NCI-H2107 (cell line): ENCODE results near the gene FAM9C.
"Not testable (repeated sequence)": the region's sequence is repeated elsewhere in the genome, so short reads cannot be mapped to it uniquely, and the experiment has no call there.

Source experiments
- DNase-seq: peaks from one replicate; lab custom pipeline; 2025; lab: John Stamatoyannopoulos, UW

FAM9C gene

GRCh38 chrX:13044441-13044840, at the start of gene FAM9C:
Gene FAM9C, minus strand, starts transcription at chrX:13044620. Its CDS starts 831 bp downstream, at chrX:13043789.
- DNase-seq: no peak

DNA sequence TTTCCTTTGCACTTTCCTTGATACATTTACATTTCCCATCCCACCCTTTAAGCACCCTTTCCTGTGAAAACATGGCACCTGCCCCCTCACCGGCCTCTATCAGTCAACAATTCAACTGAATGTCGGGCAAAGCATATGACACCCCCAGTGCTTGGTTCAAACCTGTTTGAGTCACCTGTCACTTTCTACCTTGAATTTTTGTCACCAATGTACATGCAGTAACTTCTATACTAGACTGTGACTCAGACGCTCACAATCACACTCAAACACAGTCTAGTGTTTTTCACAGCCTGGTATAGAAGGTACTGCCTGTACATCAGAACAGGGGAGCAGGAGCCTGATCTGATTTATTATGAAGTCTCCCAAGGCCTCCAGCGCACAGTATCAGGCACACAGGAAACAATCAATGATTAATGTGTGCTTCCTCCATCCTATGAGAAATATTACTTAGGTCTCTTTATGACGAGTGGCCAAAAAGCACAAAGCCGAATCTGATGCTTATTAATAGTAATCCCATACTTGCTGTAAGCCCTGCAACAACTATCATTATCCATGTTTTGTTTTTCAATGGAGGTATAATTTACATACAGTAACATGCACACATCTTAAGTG, 49.2 kb upstream of the FAM9C start:
- no peak for DNase-seq

GRCh38 chrX:13092455-13092941, 48.1 kb upstream of the FAM9C start:
- no peak for DNase-seq

- DNase-seq: no peak
Measured at GRCh38 chrX:13091111-13091765, 46.8 kb upstream of the FAM9C start.

- peak; percentile 6 for DNase-seq
Measured at GRCh38 chrX:13090339-13091110, 46.1 kb upstream of the FAM9C start.

- no peak for DNase-seq
Measured at GRCh38 chrX:13090027-13090338, 45.6 kb upstream of the FAM9C start.

- DNase-seq: no peak
Measured at GRCh38 chrX:13088156-13088487, 43.7 kb upstream of the FAM9C start.

- no peak for DNase-seq
Measured at GRCh38 chrX:13087322-13088155, 43.1 kb upstream of the FAM9C start.

- not testable (repeated sequence) for DNase-seq
Measured at GRCh38 chrX:13086793-13087321, 42.4 kb upstream of the FAM9C start.

GRCh38 chrX:13086076-13086475, 41.7 kb upstream of the FAM9C start:
- no peak for DNase-seq

DNA sequence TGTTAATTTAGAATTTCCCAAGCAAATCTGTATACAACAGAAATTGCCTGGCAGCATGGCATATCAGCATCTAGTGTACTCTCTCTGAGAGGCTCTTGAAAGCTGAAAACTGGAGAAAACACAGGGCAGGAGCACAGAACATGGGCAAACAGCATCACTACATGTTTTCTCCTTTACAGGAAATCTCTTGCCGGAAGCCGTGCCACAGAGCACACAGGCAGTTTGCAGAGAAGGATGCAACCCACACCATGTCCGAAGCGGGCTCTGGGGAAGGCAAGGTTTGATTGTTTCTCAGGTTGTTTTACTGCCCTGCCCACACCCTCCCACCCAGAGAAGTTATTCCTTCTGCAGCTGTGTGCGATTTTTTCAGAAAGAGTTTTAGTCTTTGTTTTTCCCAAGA, 41.1 kb upstream of the FAM9C start:
- DNase-seq: no peak

DNA sequence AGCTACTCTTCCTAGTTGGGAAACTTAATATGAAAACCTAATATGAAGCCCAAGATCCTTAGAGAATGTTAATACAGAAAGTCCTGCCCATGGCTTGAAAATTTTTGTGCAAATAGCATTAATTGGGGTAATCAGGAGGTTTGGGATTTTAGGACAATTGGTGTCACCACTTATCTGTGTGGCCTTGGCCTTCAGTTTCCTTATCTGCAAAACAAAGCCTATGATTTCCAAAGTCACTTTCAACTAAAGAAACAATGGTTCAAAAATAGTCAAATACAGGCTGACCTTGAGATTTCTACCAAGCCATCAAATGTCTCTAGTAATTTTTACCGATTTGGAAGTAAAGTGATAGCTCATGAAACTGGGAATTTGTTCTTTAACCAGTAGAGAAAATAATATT, 40.2 kb upstream of the FAM9C start:
- no peak for DNase-seq

DNA sequence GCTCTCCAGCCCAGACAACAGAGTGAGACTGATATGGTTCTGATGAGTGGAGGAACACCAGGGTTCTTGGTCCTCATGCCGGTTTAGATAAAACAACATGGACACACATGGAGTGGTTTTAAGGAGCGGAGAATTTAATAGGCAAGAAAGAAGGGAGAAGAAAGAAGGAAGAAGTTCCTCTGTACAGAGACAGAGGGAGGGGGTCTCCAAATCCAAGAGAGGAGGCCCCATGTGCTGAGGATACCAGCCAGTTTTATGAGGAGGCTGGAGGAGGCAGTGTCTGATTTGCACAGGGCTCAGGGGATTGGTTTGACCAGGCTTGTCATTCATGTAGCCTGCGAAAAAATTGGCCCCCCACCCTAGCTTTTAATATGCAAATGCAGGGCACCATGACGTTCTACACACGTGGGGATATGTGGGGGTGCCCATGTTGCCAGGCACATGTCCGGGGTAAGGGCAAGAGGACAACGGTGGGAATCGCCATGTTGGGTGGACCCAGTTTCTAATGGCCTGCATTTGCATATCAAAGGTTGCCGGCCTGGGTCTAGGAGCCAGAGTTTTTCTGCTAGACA, 39.4 kb upstream of the FAM9C start:
- not testable (repeated sequence) for DNase-seq

- no peak for DNase-seq
Measured at GRCh38 chrX:13082206-13083065, 38.0 kb upstream of the FAM9C start.

DNA sequence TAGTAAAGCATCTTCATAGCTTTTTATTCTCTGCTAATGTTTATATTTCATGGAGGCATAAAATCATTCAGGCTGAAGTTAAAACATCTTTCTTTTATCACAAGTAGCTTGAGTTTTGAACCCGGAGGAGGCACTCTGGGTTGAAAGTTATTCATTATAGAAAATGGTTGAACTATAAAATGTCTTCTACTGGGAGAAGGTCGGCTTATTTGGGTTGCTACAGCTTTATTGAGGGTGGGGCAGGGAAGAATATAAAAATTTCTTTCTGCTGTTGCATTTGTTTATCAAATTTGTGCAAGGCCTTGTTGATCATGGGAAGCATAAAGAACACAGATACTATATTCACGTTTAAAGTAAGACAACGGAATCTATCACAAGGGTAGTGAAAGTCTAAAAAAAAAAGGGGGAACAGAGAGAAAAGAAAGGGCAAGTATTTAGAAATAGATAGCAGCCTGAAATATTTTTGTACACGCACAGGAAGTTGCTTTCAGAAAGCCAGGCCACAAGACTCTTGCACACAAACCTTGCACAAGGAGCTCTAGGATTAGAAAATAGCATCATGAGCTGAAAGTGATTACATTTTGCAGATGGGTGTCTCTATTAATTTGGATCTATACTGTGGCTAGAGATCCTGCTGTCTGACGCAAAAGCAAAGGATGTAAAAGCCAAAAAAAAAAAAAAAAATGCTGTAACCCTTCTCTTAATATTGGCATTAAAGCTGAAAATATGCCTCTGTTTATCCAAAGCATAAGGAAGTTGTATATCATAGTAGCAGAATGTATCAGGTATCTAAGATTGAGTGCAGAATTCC, 37.2 kb upstream of the FAM9C start:
- no peak for DNase-seq

- DNase-seq: no peak
Measured at GRCh38 chrX:13080128-13080795, 35.8 kb upstream of the FAM9C start.

- DNase-seq: peak; percentile 18
Measured at GRCh38 chrX:13078739-13079444, 34.5 kb upstream of the FAM9C start.

- DNase-seq: no peak
Measured at GRCh38 chrX:13077168-13077567, 32.7 kb upstream of the FAM9C start.
